ENCODE results near the gene EDC4.
"Not testable (repeated sequence)": the region's sequence is repeated elsewhere in the genome, so short reads cannot be mapped to it uniquely, and the experiment has no call there.

EDC4 gene

GRCh38 chr16:67872631-67873434 is at the start of gene EDC4:
EDC4 (plus strand) TSS chr16:67873052; CDS start chr16:67873262, 210 bp downstream.
- peak; percentile 69 to 84 for DNase-seq (ENCODE audit: low read depth in 2 of 2)

- no peak for DNase-seq (ENCODE audit: low read depth in 2 of 2)
Measured at GRCh38 chr16:67825119-67825518, 47.7 kb upstream of the EDC4 start.

- DNase-seq (ENCODE audit: low read depth in 2 of 2) = no peak
Measured at GRCh38 chr16:67825906-67826305, 46.9 kb upstream of the EDC4 start.

- no peak for DNase-seq (ENCODE audit: low read depth in 2 of 2)
Measured at GRCh38 chr16:67828651-67829050, 44.2 kb upstream of the EDC4 start.

GRCh38 chr16:67833030-67833414 is 39.8 kb upstream of the EDC4 start:
- DNase-seq (ENCODE audit: low read depth in 2 of 2) = no peak

- peak; percentile 72 to 84 for DNase-seq (ENCODE audit: low read depth in 2 of 2)
Measured at GRCh38 chr16:67833415-67834241, 39.2 kb upstream of the EDC4 start.

GRCh38 chr16:67834242-67834614 is 38.6 kb upstream of the EDC4 start:
- no peak for DNase-seq (ENCODE audit: low read depth in 2 of 2)

- not testable (repeated sequence) for DNase-seq (ENCODE audit: low read depth in 2 of 2)
Measured at GRCh38 chr16:67837190-67837589, 35.7 kb upstream of the EDC4 start.

- DNase-seq (ENCODE audit: low read depth in 2 of 2) = no peak
Measured at GRCh38 chr16:67837811-67838210, 35.0 kb upstream of the EDC4 start.

- no peak for DNase-seq (ENCODE audit: low read depth in 2 of 2)
Measured at GRCh38 chr16:67841198-67841815, 31.5 kb upstream of the EDC4 start.

GRCh38 chr16:67841816-67842508 is 30.9 kb upstream of the EDC4 start, which contains the start of gene THAP11:
THAP11 (plus strand) TSS chr16:67842320; CDS start chr16:67842555, 235 bp downstream.
- peak; percentile 82 to 83 for DNase-seq (ENCODE audit: low read depth in 2 of 2)

- DNase-seq (ENCODE audit: low read depth in 2 of 2) = no peak
Measured at GRCh38 chr16:67842509-67843342, 30.1 kb upstream of the EDC4 start.

- no peak for DNase-seq (ENCODE audit: low read depth in 2 of 2)
Measured at GRCh38 chr16:67843343-67843765, 29.5 kb upstream of the EDC4 start.

GRCh38 chr16:67844497-67844896 is 28.4 kb upstream of the EDC4 start:
- no peak for DNase-seq (ENCODE audit: low read depth in 2 of 2)

GRCh38 chr16:67845291-67846062 is 27.4 kb upstream of the EDC4 start:
- DNase-seq (ENCODE audit: low read depth in 2 of 2) = no peak

- no peak for DNase-seq (ENCODE audit: low read depth in 2 of 2)
Measured at GRCh38 chr16:67846063-67846319, 26.9 kb upstream of the EDC4 start.

GRCh38 chr16:67846320-67847063 is 26.4 kb upstream of the EDC4 start, which contains the start of gene NUTF2:
NUTF2 (plus strand) TSS chr16:67846933; CDS start chr16:67865131, 18,198 bp downstream.
- DNase-seq (ENCODE audit: low read depth in 2 of 2) = peak; percentile 80 to 92

- DNase-seq (ENCODE audit: low read depth in 2 of 2) = peak in 1 of 2 donors; percentile 25
Measured at GRCh38 chr16:67847064-67847861, 25.6 kb upstream of the EDC4 start, which contains the start of gene CENPT. CENPT (minus strand) TSS chr16:67847693; CDS start chr16:67833859, 13,834 bp downstream.

Data from stimulated activated CD4-positive, alpha-beta T cell treated with anti-CD3 and anti-CD28 coated beads, Interleukin-1b, Interleukin-23, amount 100 ng/mL, for 1 hour (primary cell).